ENCODE measurements around the gene COMMD1.
A peak's percentile ranks its signal among the peaks of the same experiment; 100 is the strongest.
"Not testable (repeated sequence)": the region's sequence is repeated elsewhere in the genome, so short reads cannot be mapped to it uniquely, and the experiment has no call there.

COMMD1 gene

GRCh38 chr2:62076980-62077638 is 171.6 kb downstream of the COMMD1 start:
- DNase-seq: no peak

GRCh38 chr2:62084801-62085200 is 179.3 kb downstream of the COMMD1 start:
- no peak for DNase-seq

- DNase-seq: no peak
These were observed 184.2 kb downstream of the COMMD1 start for GRCh38 chr2:62089658-62090057.

- DNase-seq: no peak
These were observed 186.0 kb downstream of the COMMD1 start for GRCh38 chr2:62091471-62091870.

GRCh38 chr2:62099050-62099449 is 193.6 kb downstream of the COMMD1 start:
- DNase-seq: no peak

GRCh38 chr2:62099523-62100175 is 194.2 kb downstream of the COMMD1 start:
- DNase-seq: no peak

GRCh38 chr2:62101886-62102285 is 196.4 kb downstream of the COMMD1 start:
- no peak for DNase-seq

- DNase-seq: no peak
These were observed 197.0 kb downstream of the COMMD1 start for GRCh38 chr2:62102402-62102920.

- no peak for DNase-seq
These were observed 204.1 kb downstream of the COMMD1 start for GRCh38 chr2:62109554-62109953.

- no peak for DNase-seq
These were observed 205.0 kb downstream of the COMMD1 start for GRCh38 chr2:62110415-62111025.

- no peak for DNase-seq
These were observed 206.7 kb downstream of the COMMD1 start for GRCh38 chr2:62112179-62112578.

GRCh38 chr2:62114564-62114963 is 209.1 kb downstream of the COMMD1 start:
- no peak for DNase-seq

- DNase-seq: no peak
These were observed 211.5 kb downstream of the COMMD1 start for GRCh38 chr2:62116983-62117382.

- no peak for DNase-seq
These were observed 212.7 kb downstream of the COMMD1 start for GRCh38 chr2:62118160-62118559.

- no peak for DNase-seq
These were observed 214.0 kb downstream of the COMMD1 start for GRCh38 chr2:62119311-62119974.

- DNase-seq: not testable (repeated sequence)
These were observed 220.8 kb downstream of the COMMD1 start for GRCh38 chr2:62126239-62126638.

- no peak for DNase-seq
These were observed 227.9 kb downstream of the COMMD1 start for GRCh38 chr2:62133320-62133823.

- DNase-seq: no peak
These were observed 231.7 kb downstream of the COMMD1 start for GRCh38 chr2:62136956-62137830.

- no peak for DNase-seq
These were observed 235.1 kb downstream of the COMMD1 start for GRCh38 chr2:62140426-62141141.

- DNase-seq: no peak
These were observed 235.8 kb downstream of the COMMD1 start for GRCh38 chr2:62141142-62141740.

- DNase-seq: peak; percentile 28
These were observed 236.6 kb downstream of the COMMD1 start for GRCh38 chr2:62142054-62142453.
